Adrenal gland (tissue), 12 donors: Measurements from ENCODE around the gene SLIT3. TPM values are rescaled to one million over a fixed set of nuclear protein-coding genes. Genes with fewer than 3 reads are reported as not detected.

Experiments
- DNase-seq, 7 donors: peaks; one replicate each; pipeline ENCODE4 v3.0.0-alpha.2; 2019 to 2020
- H3K27ac ChIP-seq, 5 donors: fragments of 200-600 bp; sonication (generic) in 4 of 5; 1 replicate in 3 of 5; 2 replicates in 2 of 5; pipeline versions ENCODE4 v1.5.1 to v1.8.0; 2016 to 2020; ENCODE audit warnings: mild to moderate bottlenecking in 1 of 5
- H3K27me3 ChIP-seq: fragments of 200-600 bp; 2 replicates; pipeline ENCODE4 v1.8.0; 2021
- H3K36me3 ChIP-seq, 2 donors: fragments of 200-600 bp; replicated peaks in 1 of 2; 1 replicate in 1 of 2; 2 replicates in 1 of 2; pipeline versions ENCODE4 v1.5.1 to v1.8.0; 2018 to 2022
- H3K4me1 ChIP-seq, 2 donors: fragments of 200-600 bp; replicated peaks in 1 of 2; 1 replicate in 1 of 2; 2 replicates in 1 of 2; pipeline versions ENCODE4 v1.5.1 to v1.8.0; 2018 to 2021
- H3K4me3 ChIP-seq, 4 donors: fragments of 200-600 bp; sonication (generic) in 3 of 4; one replicate each; pipeline ENCODE4 v1.5.1; 2016 to 2018
- H3K9me3 ChIP-seq, 3 donors: fragments of 200-600 bp; sonication (generic) in 1 of 3; replicated peaks in 1 of 3; 1 replicate in 2 of 3; 2 replicates in 1 of 3; pipeline versions ENCODE4 v1.5.1 to v1.8.0; 2016 to 2021
- CTCF ChIP-seq, 6 experiments: fragments of 450-650 bp in 4 of 6; fragments of 200-600 bp in 2 of 6; sonication (generic) in 1 of 6; IDR thresholded peaks; 1 replicate in 5 of 6; 2 replicates in 1 of 6; pipeline versions ENCODE4 v1.5.1 to v1.8.0; 2016 to 2021; ENCODE audit warnings: antibody characterized with exemption in 6 of 6, mild to moderate bottlenecking in 2 of 6, moderate library complexity in 1 of 6
- POLR2A ChIP-seq, 2 donors: fragments of 450-650 bp; IDR thresholded peaks; one replicate each; pipeline ENCODE4 v1.6.1; 2017; ENCODE audit warnings: antibody characterized with exemption in 2 of 2, mild to moderate bottlenecking in 2 of 2, moderate library complexity in 1 of 2
- WGBS, 4 donors: extraction: QIAGEN DNeasy Blood & Tissue Kit in 2 of 4; methylation state at CpG; one replicate each; pipeline versions ENCODE4 v1.1.5 to v1.1.7; 2013 to 2017; 5-methylcytosine and 5-hydroxymethylcytosine counted together
- intact Hi-C, 2 donors: fragments of 100-400 bp; cut with DNase I; formaldehyde crosslinking; loops; one replicate each; pipeline versions ENCODE4 v1.14.1 to v1.15.0; 2022 to 2023
- polyA plus RNA-seq, 3 donors: library from polyadenylated mRNA; stranded (reverse); fragments of 200-250 nt in 2 of 3; fragments of 350-450 nt in 1 of 3; fragmentation: Illumina TruSeq in 1 of 3; extraction: RNeasy Lipid Tissue Mini Kit (QIAGEN cat#74804) in 1 of 3; gene quantifications; one replicate each; pipeline ENCODE4 v1.2.3, GENCODE V29; 2013 to 2014
- total RNA-seq, 9 donors: library from RNA; depleted of rRNA in 4 of 9; stranded (reverse); fragments of >200 nt in 4 of 9; fragments of 120-200 nt in 1 of 9; fragmentation: NEBNext Ultra II Directional in 1 of 9; extraction: Animal tissue kit (Norgen Biotek cat#: 25700) in 1 of 9; gene quantifications; one replicate each; pipeline versions ENCODE4 v1.1.0 to v1.2.4, GENCODE V29; 2013 to 2023
- donor health status: healthy with polysubstance abuse.
- donor health status: Bipolar disorder and iron deficiency.
- donor health status: DM: yes; HTN: yes; CAD: no.
- donor health status: DM: no; HTN: no; CAD: no.
- donor health status: DM: no; HTN: no; CAD: no.
- donor health status: DM: yes; HTN: yes; CAD: no.

SLIT3 gene
- total and polyA plus RNA-seq, 12 donors = 10.0 to 94.1 (median 32.8) TPM

DNA sequence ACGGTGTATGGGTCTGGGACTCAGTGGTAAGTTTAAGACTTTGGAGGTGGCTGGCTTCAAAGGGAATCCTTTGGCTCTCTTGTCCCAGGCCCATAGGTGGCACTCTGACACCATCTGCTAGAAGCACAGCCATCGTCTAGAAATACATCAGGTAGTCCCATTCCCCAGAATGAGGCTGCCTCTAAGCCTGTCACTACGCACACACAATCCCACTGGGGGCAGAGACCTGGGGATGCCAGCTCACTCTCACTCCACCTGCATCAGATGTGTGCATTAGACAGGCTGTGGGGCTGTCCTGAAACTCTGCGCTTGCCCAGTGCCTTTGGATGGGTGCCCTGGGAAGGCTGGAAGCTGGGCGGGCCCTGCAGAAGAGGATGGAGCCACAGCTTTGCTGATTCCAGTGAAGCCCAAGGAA is 594.3 kb downstream of the SLIT3 start:
- Histone ChIP-seq H3K4me3 (no peak overlapping the region), H3K27ac (no peak overlapping the region), H3K9me3 (no peaks in the 10 kb centered on the region), H3K36me3 (no peaks in the 10 kb centered on the region), H3K27me3 (no peaks in the 10 kb centered on the region), H3K4me1 (no peaks in the 10 kb centered on the region)
- TF ChIP-seq CTCF (IDR thresholded peaks at IDR 0.05) = peak in 5 of 6 experiments; percentile 10 to 49 (median 40)
- no peak for TF ChIP-seq POLR2A (IDR thresholded peaks at IDR 0.05)
- WGBS, 4 donors = 73 to 98% (median 77%) methylated on average over 2 to 5 of the region's 5 CpGs
- intact Hi-C loops = no loop called here
- DNase-seq = peak; percentile 27 to 69 (median 30)

DNA sequence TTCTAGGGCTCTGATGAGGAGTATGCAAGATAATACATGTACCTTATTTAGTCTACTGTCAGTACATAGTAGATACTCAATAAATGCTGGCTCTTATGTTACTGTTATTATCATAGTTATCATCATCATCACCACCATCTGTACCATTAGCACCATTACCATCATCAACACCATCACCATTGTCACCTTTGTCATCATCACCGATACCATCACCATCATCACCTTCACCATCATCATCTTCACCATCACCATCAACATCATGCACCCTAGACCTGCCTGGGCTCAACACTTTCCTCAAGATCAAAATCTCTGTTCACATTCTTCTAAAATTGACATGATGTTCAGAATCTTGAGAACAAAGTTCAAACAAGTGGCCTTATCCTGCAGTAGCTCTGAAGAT is 595.6 kb downstream of the SLIT3 start:
- Histone ChIP-seq H3K27ac (no peak overlapping the region), H3K9me3 (no peaks in the 10 kb centered on the region), H3K4me3 (no peak overlapping the region), H3K36me3 (no peaks in the 10 kb centered on the region), H3K27me3 (no peaks in the 10 kb centered on the region), H3K4me1 (no peaks in the 10 kb centered on the region)
- intact Hi-C loops = no loop called here
- DNase-seq = no peak
- TF ChIP-seq CTCF (IDR thresholded peaks at IDR 0.05) = no peak
- TF ChIP-seq POLR2A (IDR thresholded peaks at IDR 0.05) = no peak
- WGBS, 4 donors = 82 to 97% (median 93%) methylated on average over 1 of the region's 1 CpG

GRCh38 chr5:168702511-168702910 is 598.4 kb downstream of the SLIT3 start:
- Histone ChIP-seq H3K4me3 (no peak overlapping the region), H3K9me3 (no peaks in the 10 kb centered on the region), H3K27me3 (no peaks in the 10 kb centered on the region), H3K36me3 (no peaks in the 10 kb centered on the region), H3K4me1 (peaks cover 0 to 1% of the 10 kb centered on the region in 2 donors), H3K27ac (no peak overlapping the region)
- DNase-seq = no peak
- WGBS, 4 donors = 96 to 100% (median 99%) methylated on average over 2 of the region's 2 CpGs
- intact Hi-C loops = no loop called here
- no peak for TF ChIP-seq CTCF (IDR thresholded peaks at IDR 0.05)
- TF ChIP-seq POLR2A (IDR thresholded peaks at IDR 0.05) = no peak

DNA sequence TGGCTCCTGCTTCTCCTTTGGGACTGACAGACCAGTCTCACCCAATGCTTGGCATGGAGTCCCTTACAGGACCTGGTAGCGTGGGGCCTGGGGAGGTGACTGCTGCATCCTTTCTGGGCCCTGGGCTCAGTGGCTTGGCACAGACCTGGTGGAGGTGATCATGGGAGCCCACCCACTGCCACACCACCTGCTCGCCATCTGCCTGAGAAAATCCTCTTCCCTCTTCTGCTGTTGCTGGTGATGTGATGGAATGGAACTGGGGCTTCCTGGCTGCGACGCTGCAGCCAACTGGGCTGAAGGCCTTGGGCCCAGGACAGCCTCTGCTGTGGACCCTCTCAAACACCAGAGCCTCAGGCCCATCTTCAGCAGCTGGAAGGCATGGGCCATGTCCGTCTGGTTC is 599.3 kb downstream of the SLIT3 start:
- no peak overlapping the region for H3K27ac ChIP-seq
- 63 to 93% (median 90%) methylated on average over 1 to 5 of the region's 5 CpGs for WGBS, 4 donors
- H3K4me3 ChIP-seq = no peak overlapping the region
- H3K4me1 ChIP-seq = peaks cover 0 to 6% of the 10 kb centered on the region in 2 donors
- intact Hi-C loops = no loop called here
- H3K27me3 ChIP-seq = no peaks in the 10 kb centered on the region
- no peak for DNase-seq
- H3K36me3 ChIP-seq = no peaks in the 10 kb centered on the region
- TF ChIP-seq POLR2A (IDR thresholded peaks at IDR 0.05) (no peak), CTCF (IDR thresholded peaks at IDR 0.05) (no peak)
- no peaks in the 10 kb centered on the region for H3K9me3 ChIP-seq
